NCI-H2171 treated with DMSO at 0.1 percent for 48 hours (cell line): ENCODE data around the gene ANKMY2.
A peak's percentile ranks its signal among the peaks of the same experiment; 100 is the strongest.
"Not testable (repeated sequence)": the region's sequence is repeated elsewhere in the genome, so short reads cannot be mapped to it uniquely, and the experiment has no call there.

Experiments used
- DNase-seq: peaks from one replicate; lab custom pipeline; 2025; lab: John Stamatoyannopoulos, UW

Gene ANKMY2

GRCh38 chr7:16659854-16660497, 14.4 kb upstream of the ANKMY2 start:
- DNase-seq = not testable (repeated sequence)

GRCh38 chr7:16657656-16658279, 12.2 kb upstream of the ANKMY2 start:
- DNase-seq = peak; percentile 58

DNA sequence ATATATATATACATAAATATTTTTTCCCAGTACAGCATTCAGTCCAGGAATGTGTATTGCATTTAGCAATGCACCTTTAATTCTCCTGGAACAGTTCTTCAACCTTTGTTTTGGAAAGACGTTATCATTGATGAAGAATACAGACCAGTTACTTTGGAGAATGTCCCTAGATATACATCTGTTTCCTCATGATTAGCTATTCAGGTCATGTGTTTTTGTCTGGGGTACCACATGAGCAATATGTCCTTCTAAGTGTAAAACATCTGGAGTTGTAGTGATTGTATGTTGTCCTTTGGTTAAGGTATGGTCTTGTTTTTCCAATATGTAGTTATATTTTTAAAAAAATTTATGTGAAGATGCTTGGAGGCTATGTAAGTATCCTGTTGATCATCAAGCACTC, 10.6 kb upstream of the ANKMY2 start:
- no peak for DNase-seq

GRCh38 chr7:16655394-16655793, 9.8 kb upstream of the ANKMY2 start:
- no peak for DNase-seq

DNA sequence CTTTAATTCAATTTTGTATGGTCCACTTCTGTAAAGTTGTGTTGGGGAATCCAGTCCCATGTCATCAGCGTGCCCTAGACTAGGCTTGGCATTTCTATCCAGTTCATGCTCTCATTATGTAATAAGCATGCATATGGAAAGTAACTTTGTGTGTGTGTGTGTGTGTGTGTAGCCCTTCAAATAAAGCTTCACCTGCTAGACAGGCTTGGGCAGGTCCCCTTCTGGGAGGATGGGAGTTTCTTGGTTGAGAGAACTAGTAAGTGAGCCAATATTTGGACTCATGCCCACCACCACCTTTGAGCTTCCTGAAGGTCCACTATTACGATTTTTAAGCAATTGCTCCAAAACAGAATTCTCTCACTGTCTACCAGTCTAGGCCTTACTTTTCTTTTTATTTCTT, 7.3 kb upstream of the ANKMY2 start:
- peak; percentile 86 for DNase-seq

GRCh38 chr7:16652240-16652583, 6.7 kb upstream of the ANKMY2 start:
- no peak for DNase-seq

GRCh38 chr7:16651396-16652239, 6.1 kb upstream of the ANKMY2 start:
- no peak for DNase-seq

GRCh38 chr7:16650266-16650665, 4.7 kb upstream of the ANKMY2 start:
- DNase-seq = no peak

DNA sequence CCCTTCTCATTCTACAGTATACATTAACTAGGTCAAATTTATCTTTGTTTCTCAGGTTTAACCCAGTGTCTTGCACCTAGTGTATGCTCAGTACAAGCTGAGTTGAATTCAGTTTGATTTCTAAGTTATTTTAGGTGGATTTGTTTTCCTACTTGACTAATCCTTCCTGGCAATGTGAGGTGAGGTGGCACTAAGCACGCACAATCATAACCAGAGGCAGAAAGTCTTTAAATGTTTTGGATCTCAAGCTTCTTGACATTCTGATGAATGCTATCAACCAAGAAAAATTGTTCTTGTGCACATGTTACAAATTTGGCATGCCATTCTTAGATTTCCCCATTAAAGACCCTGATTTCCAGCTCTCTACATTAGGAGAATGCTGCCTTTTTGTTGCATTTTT, 3.6 kb upstream of the ANKMY2 start:
- DNase-seq = no peak

- DNase-seq = no peak
These were observed 3.0 kb upstream of the ANKMY2 start for GRCh38 chr7:16648551-16648950.

GRCh38 chr7:16647435-16647960, 1.9 kb upstream of the ANKMY2 start:
- peak; percentile 32 for DNase-seq

- DNase-seq = peak; percentile 51
These were observed 1.0 kb upstream of the ANKMY2 start for GRCh38 chr7:16646472-16647072.

GRCh38 chr7:16644636-16645592, 640 bp downstream of the ANKMY2 start:
- peak; percentile 47 for DNase-seq

DNA sequence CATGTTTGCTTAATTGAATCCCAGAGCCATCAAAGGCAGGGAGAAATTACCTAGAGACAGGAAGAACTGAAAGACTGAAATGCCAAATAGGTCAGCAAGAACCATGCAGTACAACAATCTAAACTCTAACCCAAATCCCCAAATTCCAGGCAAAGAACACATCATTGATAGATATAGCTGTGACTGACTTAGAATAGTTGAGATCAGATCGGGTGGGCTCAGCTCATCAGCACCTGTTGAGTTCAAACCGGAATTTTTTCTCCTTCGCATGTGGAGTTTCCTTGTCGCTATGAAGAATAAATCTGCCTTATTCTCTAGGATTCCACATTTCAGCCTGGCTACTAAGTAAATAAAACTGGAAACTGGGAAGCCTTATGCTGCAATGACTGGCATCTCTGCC, 1.4 kb downstream of the ANKMY2 start:
- no peak for DNase-seq

DNA sequence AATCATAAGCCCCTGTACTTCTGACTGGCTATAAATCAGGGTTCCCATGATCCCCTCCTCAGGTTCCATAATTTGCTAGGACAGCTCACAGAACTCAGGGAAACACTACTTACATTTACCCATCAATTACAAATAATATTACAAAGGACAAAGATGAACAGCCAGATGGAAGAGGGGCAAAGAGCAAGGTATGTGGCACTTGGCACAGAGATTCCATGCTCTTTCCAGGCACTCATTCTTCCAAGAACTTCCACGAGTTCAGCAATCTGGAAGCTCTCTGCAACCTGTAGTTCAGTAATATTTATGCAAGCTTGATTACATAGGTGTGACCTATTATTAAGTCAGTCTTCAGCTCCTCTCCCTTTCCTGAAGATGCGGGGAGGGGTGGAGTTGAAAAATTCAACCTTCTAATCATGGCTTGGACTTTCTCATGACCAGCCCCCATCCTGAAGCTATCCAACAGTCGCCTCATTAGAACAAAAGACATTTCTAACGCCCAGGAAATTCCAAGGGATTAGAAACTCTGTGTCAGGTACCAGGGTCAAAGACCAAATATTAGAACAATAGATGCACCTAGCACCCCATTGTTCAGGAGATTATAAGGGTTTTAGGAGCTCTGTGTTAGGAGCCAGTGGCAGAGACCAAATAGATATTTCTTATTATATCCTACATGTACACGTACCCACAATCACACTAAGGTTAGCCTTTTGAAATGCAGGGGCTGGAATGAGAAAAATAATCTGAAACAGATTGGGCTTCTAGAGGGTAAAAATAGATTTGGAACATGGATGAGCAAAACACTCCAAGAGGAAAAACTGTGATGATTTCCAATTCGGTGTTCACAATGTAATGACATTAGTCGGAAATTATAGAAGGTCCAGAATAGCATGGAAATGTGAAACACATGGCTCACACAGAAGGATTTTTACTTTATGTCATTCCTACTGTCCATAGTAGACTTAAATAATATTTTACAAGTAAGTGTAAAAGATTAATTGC, 7.0 kb downstream of the ANKMY2 start:
- DNase-seq = no peak

GRCh38 chr7:16637379-16637778, 8.2 kb downstream of the ANKMY2 start:
- DNase-seq = no peak

GRCh38 chr7:16636555-16637101, 8.9 kb downstream of the ANKMY2 start:
- no peak for DNase-seq

- no peak for DNase-seq
These were observed 11.2 kb downstream of the ANKMY2 start for GRCh38 chr7:16634271-16634738.

DNA sequence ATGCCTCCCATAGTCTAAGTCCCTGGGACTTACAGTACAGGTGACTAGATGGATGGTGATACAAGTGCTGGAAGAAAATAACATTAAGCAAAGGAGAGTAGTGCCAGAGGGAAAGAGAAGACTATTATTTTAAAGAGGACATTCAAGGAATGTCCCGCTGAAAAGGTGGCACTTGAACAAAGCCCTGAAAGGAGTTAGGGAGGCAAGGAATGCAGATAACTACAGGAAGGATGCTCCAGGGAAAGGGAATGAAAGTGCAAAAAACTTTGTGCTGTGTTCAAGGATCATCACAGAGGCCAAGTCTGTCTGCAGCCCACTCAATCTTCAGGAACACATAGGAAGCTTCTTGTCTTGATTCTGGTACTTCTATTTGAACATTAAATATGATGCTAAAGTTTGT, 14.9 kb downstream of the ANKMY2 start:
- DNase-seq = no peak

DNA sequence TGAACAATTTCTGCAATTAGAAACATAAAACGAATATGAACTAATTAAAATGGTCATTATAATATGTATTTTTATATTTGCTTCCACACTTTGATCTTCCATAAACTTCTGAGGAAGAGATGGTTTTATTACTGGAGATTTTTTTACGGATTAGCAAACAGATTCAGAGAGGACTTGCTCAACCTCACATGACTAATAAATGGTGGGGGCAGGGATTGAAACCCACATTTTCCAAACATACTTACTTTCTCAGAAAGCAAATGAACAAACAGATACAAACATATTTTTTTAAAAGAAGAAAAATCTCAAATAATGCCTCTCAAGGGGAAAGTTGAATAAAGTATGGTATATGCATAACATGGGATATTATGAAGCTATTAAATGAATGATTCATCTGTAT, 18.3 kb downstream of the ANKMY2 start:
- no peak for DNase-seq
